ENCODE data around the gene CCDC97. TPM values are rescaled to one million over a fixed set of nuclear protein-coding genes. Genes with fewer than 3 reads are reported as not detected.

CCDC97 gene
- total RNA-seq, 2 donors from 2014 or later: 34.7 to 35.4 TPM

DNA sequence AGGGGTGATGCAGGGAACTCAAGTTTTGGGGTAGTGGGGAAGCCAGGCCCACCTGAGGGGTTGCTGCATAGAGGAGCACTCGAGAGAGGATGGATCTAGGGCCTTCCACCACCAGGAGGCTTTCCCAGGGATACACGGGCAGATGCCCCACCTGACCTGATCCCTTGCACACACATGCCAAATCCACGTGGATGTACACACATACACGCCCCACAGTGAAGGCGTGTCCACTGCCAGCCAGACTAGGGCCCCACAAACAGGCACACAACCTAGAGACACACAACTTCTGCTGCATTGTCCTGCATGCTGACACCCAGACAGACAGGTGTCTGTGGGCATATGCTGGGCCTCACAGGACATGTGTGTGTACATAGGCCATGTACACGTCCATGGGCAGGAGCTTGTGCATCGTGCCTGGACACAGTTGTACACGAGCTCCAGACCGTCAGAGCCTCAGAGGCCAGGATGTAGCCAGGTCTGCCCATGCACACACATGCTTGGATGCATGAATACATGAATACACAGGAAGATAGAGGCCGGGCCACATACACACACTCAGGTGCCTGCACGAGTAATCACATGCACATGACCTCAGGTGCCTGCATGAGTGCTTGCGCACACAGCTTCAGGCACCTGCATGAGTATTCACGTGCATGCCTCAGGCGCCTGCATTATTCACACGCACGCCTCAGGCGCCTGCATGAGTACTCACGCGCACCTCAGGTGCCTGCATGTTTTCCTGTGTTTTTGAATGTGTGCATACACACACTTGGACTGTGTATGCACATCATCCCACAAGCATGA is 8.9 kb downstream of the CCDC97 start:
- DNase-seq: no peak
- H3K36me3 Mint-ChIP-seq (ENCODE audit: low read depth): peaks cover 10% of the 10 kb centered on the region
- peak overlapping the region; percentile 84 for H3K27ac Mint-ChIP-seq
- no peaks in the 10 kb centered on the region for H3K9me3 ChIP-seq (ENCODE audit: control insufficient read depth, low read length, poor library complexity, severe bottlenecking)
- peak; percentile 12 for ATAC-seq
- H3K4me1 Mint-ChIP-seq: peaks cover 32% of the 10 kb centered on the region
- peak overlapping the region; percentile 73 for H3K4me3 Mint-ChIP-seq
- no peaks in the 10 kb centered on the region for H3K27me3 Mint-ChIP-seq

DNA sequence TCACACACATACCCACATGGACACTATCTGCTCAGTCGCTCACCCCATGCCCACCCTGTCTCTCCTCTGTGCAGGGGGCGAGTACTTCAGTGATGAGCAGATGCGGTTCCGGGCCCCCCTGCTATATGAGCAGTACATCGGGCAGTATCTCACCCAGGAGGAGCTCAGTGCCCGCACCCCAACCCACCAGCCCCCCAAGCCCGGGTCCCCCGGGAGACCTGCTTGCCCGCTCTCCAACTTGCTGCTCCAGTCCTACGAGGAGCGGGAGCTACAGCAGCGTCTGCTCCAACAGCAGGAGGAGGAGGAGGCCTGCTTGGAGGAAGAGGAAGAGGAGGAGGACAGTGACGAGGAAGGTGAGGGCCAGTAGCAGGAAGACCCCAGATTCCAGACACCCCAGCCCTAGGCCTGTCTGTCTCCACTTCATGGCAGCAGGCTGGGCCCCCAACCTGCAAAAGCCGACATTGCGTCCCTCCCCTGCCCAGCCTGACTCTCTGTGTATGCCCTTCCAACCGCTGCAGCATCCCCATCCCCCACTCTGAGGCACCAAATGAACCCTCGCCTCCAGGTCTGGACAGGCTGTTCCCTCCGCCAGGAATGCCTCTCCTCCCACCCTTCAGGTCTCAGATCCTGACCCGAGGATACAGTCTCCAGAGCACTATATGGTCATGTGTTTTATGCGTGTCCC is 9.7 kb downstream of the CCDC97 start:
- H3K27ac Mint-ChIP-seq: peak overlapping the region; percentile 60
- peak; percentile 3 for ATAC-seq

DNA sequence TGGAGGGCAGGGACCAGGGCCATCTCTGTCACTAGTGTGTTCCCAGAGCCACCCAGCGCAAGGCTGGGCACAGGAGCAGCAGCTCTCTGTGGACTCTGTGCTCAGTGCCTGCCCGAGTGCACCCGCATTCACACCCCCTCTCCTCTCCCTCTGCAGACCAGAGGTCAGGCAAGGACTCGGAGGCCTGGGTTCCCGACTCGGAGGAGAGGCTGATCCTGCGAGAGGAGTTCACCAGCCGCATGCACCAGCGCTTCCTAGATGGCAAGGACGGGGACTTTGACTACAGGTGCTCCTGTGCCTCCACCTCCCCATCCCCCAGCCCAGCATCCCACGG is 10.2 kb downstream of the CCDC97 start:
- peaks cover 10% of the 10 kb centered on the region for H3K36me3 Mint-ChIP-seq (ENCODE audit: low read depth)
- DNase-seq: no peak
- H3K27me3 Mint-ChIP-seq: no peaks in the 10 kb centered on the region
- no peak for ATAC-seq
- H3K9me3 ChIP-seq (ENCODE audit: control insufficient read depth, low read length, poor library complexity, severe bottlenecking): no peaks in the 10 kb centered on the region
- peak overlapping the region; percentile 60 for H3K27ac Mint-ChIP-seq
- peak overlapping the region; percentile 69 for H3K4me3 Mint-ChIP-seq
- H3K4me1 Mint-ChIP-seq: peaks cover 36% of the 10 kb centered on the region

More for the DNA sequence above, 9.7 kb downstream of the CCDC97 start:
- DNase-seq: no peak
- H3K27me3 Mint-ChIP-seq: no peaks in the 10 kb centered on the region
- H3K4me3 Mint-ChIP-seq: peak overlapping the region; percentile 69
- H3K4me1 Mint-ChIP-seq: peaks cover 33% of the 10 kb centered on the region
- H3K9me3 ChIP-seq (ENCODE audit: control insufficient read depth, low read length, poor library complexity, severe bottlenecking): no peaks in the 10 kb centered on the region
- peaks cover 10% of the 10 kb centered on the region for H3K36me3 Mint-ChIP-seq (ENCODE audit: low read depth)

DNA sequence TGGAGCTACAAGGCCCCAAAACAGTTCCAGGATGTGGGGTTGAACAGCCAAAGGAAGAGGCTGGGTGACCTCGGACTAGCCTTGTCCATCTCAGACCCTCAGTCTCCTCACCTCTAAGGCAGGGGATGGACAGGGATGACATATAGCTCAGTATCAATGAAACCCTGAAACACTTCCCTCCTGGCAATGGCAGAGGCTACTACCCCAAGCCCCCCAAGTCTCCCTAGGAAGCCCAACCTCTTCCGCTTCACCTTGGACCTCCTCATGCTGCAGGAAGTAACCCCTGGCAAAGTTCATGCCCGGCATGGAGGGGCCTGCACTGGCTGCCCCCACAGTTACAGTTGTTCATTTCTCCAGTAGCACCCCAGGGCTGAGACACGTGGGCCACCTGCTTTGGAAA is 10.6 kb downstream of the CCDC97 start:
- H3K4me1 Mint-ChIP-seq: peaks cover 38% of the 10 kb centered on the region
- no peaks in the 10 kb centered on the region for H3K27me3 Mint-ChIP-seq

DNA sequence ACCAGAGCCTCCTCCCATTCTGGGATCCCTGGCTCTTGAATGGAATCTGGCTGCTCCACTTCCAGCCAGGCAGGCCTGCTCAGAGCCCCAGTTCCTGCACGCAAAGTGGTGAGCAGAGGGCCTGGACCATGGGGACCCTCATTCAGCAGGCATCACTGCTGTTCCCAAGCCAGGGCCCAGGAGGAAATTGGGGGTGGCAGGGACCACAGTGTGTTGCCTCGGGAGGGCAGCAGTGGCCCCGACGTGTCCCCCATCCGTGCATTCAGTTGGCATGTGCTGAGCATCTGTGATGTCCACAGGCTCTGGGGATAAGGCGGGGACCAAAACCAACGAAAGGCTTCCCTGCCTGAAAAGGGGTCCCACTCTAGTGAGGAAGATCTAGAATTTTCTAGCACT is 11.2 kb downstream of the CCDC97 start:
- ATAC-seq (no peak), DNase-seq (no peak)
- H3K9me3 ChIP-seq (ENCODE audit: control insufficient read depth, low read length, poor library complexity, severe bottlenecking): no peaks in the 10 kb centered on the region
- Mint-ChIP-seq H3K4me1 (peaks cover 38% of the 10 kb centered on the region), H3K27me3 (no peaks in the 10 kb centered on the region), H3K36me3 (ENCODE audit: low read depth) (peaks cover 12% of the 10 kb centered on the region), H3K27ac (peak overlapping the region; percentile 89), H3K4me3 (peak overlapping the region; percentile 33)

More for the DNA sequence above, 10.6 kb downstream of the CCDC97 start:
- Mint-ChIP-seq H3K4me3 (peak overlapping the region; percentile 58), H3K27ac (peak overlapping the region; percentile 89), H3K36me3 (ENCODE audit: low read depth) (peaks cover 10% of the 10 kb centered on the region)
- DNase-seq: no peak
- no peak for ATAC-seq
- no peaks in the 10 kb centered on the region for H3K9me3 ChIP-seq (ENCODE audit: control insufficient read depth, low read length, poor library complexity, severe bottlenecking)

DNA sequence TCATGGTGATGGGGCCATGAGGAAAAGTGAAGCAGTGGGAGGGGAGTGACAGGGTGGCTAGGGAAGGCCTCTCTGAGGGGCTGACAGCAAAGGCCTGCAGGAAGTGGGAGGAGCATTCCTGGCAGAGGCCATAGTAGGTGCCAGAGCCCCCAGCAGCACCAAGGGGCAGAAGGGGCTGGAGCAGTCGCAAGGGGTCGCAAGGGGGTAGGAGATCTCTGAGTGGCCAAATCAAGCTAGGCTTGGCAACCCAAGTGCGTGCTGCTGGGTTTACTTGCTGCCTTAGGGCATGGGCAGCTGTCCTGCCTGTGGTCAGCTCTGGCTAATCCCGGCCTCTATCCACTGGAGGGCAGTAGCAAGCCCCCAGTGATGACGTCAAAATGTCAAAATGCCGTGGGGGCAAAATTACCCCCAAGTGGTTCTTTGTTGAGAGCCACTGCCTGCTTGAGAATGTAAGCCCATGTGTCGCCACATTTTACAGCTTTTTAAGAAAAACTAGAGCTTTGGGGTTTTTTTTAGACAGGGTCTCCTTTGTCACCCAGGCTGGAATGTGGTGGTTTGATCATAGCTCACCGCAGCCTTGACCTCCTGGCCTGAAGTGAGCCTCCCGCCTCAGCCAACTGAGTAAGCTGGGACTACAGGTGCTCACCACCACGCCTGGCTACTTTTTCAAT is 11.8 kb downstream of the CCDC97 start:
- Mint-ChIP-seq H3K27ac (peak overlapping the region; percentile 89), H3K4me1 (peaks cover 40% of the 10 kb centered on the region), H3K4me3 (peak overlapping the region; percentile 33), H3K27me3 (no peaks in the 10 kb centered on the region), H3K36me3 (ENCODE audit: low read depth) (peaks cover 13% of the 10 kb centered on the region)
- H3K9me3 ChIP-seq (ENCODE audit: control insufficient read depth, low read length, poor library complexity, severe bottlenecking): no peaks in the 10 kb centered on the region
- ATAC-seq (no peak), DNase-seq (no peak)

DNA sequence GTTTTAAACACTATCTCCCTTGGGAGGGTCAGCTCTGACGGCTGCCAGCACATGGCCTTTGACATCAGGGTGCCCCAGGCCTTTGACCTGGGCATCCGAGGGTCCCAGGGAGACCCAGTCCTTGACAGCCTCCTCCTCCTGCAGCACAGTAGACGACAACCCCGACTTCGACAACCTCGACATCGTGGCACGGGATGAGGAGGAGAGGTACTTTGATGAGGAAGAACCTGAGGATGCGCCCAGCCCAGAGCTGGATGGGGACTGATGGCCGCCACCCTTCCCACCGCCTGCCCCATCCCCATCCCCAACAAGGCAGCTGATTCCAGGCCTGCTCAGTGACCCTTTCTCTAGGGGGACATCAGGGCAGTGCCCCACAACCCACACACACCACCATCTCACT is 12.5 kb downstream of the CCDC97 start:
- peak overlapping the region; percentile 86 for H3K27ac Mint-ChIP-seq
- H3K4me3 Mint-ChIP-seq: peak overlapping the region; percentile 70
- H3K9me3 ChIP-seq (ENCODE audit: control insufficient read depth, low read length, poor library complexity, severe bottlenecking): no peaks in the 10 kb centered on the region
- H3K36me3 Mint-ChIP-seq (ENCODE audit: low read depth): peaks cover 12% of the 10 kb centered on the region
- ATAC-seq (no peak), DNase-seq (no peak)
- no peaks in the 10 kb centered on the region for H3K27me3 Mint-ChIP-seq
- H3K4me1 Mint-ChIP-seq: peaks cover 43% of the 10 kb centered on the region

DNA sequence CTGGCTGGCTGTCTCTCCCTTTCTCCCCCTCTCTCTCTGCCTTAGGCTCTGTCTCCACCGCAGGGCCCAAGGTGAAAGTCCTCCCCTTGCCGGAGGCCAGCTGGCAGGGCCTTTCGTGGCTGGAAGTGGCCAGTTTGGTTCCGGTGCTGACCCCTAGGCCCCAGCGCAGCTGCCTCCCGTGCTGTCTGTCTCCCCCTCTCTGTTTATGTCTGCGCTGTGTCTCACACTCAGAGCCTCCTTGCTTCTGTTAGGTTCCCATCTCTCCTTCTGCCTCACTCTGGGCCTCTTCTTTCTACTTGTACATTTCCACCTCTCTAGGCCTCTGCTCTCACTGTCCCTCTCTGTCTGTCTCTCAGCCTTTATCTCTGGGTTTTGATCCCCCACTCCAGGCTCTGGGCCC is 13.1 kb downstream of the CCDC97 start:
- H3K27me3 Mint-ChIP-seq: no peaks in the 10 kb centered on the region
- no peak for DNase-seq
- H3K4me3 Mint-ChIP-seq: peak overlapping the region; percentile 70
- peaks cover 43% of the 10 kb centered on the region for H3K4me1 Mint-ChIP-seq
- H3K9me3 ChIP-seq (ENCODE audit: control insufficient read depth, low read length, poor library complexity, severe bottlenecking): no peaks in the 10 kb centered on the region
- H3K36me3 Mint-ChIP-seq (ENCODE audit: low read depth): peaks cover 12% of the 10 kb centered on the region
- no peak for ATAC-seq
- H3K27ac Mint-ChIP-seq: peak overlapping the region; percentile 86

DNA sequence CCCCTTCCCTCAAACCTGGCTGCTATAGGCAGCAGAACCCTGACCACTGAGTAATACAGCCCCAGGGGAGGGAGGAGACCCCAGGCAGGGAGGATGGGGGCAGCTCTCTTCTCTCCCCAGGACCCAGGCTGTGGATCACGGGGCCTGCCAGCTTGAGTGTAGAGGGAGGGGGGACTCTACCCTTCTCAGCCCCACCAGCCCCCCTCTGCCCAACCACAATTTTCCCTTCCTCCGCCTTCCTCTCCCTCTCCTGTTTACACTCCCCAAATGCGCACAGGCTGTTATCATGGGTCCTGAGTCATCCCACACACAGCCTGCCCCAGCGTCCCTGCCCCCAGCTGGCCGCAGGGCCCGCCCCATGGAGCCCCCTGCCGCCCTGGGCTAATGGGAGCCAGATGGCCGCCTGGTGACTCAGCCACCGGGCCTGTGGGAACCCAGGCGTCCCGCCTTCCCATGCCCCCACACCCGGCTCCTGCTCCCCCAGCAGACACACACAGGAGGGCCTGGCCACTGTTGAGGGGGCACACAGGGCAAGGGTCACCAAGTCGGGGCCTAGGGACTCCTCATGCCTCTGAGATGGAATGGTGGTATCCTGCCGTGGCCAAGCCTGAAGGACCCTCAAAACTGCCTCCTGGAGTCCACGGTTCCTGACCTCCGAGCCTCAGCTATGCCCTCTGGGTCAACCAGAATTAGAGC is 13.6 kb downstream of the CCDC97 start:
- no peak for ATAC-seq
- no peaks in the 10 kb centered on the region for H3K27me3 Mint-ChIP-seq
- H3K4me3 Mint-ChIP-seq: peak overlapping the region; percentile 52
- H3K9me3 ChIP-seq (ENCODE audit: control insufficient read depth, low read length, poor library complexity, severe bottlenecking): no peaks in the 10 kb centered on the region
- H3K27ac Mint-ChIP-seq: peak overlapping the region; percentile 89
- peaks cover 43% of the 10 kb centered on the region for H3K4me1 Mint-ChIP-seq
- H3K36me3 Mint-ChIP-seq (ENCODE audit: low read depth): peaks cover 12% of the 10 kb centered on the region
- no peak for DNase-seq

DNA sequence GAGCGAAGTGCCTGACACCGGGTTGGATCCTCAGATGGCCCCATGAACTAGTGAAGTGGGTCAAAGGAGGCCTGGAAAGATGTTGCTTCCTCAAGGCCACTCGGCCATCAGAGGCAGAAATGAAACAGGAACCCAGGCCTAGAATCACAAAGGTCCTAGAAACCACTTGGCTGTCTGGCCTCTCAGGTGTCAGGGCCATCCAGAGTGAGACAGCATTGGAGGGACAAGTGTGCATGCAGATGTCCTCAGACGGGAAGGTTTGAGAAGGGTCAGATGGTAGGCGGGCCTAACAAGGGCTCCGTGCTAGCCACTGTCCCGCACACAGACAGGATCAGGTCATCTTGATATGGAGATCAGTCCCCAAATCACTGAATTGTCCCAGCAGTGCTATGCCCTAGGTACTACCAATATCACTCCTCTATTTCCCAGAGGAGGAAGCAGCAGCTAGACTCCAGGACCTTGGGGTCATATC is 14.3 kb downstream of the CCDC97 start:
- H3K4me3 Mint-ChIP-seq: no peak overlapping the region
- peaks cover 50% of the 10 kb centered on the region for H3K4me1 Mint-ChIP-seq
- no peak for ATAC-seq
- peak overlapping the region; percentile 89 for H3K27ac Mint-ChIP-seq
- no peaks in the 10 kb centered on the region for H3K27me3 Mint-ChIP-seq
- no peaks in the 10 kb centered on the region for H3K9me3 ChIP-seq (ENCODE audit: control insufficient read depth, low read length, poor library complexity, severe bottlenecking)
- H3K36me3 Mint-ChIP-seq (ENCODE audit: low read depth): peaks cover 16% of the 10 kb centered on the region
- no peak for DNase-seq

DNA sequence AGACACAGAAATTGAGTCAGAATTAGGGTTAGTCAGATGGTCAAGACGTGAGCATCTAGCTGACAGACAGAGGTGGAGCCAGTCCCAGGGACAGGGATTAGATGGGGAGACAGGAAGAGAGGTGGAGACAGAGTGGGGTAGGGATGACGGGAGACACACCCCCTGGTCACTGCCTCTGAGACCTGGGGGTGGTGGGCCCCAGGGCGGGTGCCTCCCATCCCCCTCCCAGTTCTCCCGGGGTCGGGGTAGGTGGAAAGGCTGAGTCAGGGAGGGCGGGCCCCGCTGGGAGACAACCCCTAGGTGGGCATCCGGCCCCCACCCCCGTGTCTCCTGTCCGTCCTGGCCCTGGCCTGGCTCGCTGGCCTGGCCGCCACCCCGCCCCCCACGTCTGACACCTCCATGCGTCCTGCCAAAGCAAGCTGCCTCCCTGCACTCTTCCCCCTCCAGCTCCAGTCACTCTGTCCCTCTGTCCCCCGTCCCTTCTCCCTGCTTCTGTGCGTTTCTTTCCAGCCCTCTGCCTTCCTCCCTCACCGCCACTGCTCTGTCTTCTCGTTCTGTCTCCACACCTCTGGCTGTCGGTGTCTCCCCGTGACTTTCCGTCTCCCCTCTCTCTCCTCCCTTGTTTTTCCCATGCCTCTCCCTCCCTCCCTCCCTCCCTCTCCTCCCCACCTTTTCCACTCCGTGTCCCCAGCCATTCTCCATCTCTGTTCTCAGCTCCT is 15.1 kb downstream of the CCDC97 start:
- H3K36me3 Mint-ChIP-seq (ENCODE audit: low read depth): peaks cover 16% of the 10 kb centered on the region
- DNase-seq: no peak
- H3K9me3 ChIP-seq (ENCODE audit: control insufficient read depth, low read length, poor library complexity, severe bottlenecking): no peaks in the 10 kb centered on the region
- peaks cover 48% of the 10 kb centered on the region for H3K4me1 Mint-ChIP-seq
- no peak for ATAC-seq
- H3K27ac Mint-ChIP-seq: peak overlapping the region; percentile 89
- no peaks in the 10 kb centered on the region for H3K27me3 Mint-ChIP-seq
- peak overlapping the region; percentile 82 for H3K4me3 Mint-ChIP-seq

DNA sequence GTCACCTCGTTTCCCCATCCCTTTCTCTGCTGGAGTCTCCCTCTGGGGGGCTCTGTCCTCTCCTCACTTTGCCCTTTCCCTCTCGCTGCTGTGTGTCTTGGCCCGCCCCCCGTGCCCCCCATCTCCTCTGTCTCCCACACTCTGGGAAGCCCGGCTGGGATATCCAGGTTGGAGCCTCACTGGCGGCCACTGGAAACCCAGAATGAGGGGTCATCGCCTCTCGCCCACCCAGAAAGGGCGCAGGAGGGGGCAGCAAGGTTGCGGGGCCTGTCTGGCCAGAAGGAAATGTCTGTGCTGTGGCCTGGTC is 15.6 kb downstream of the CCDC97 start:
- Mint-ChIP-seq H3K36me3 (ENCODE audit: low read depth) (peaks cover 18% of the 10 kb centered on the region), H3K4me3 (no peak overlapping the region), H3K4me1 (peaks cover 51% of the 10 kb centered on the region), H3K27ac (peak overlapping the region; percentile 89), H3K27me3 (no peaks in the 10 kb centered on the region)
- ATAC-seq (no peak), DNase-seq (no peak)
- H3K9me3 ChIP-seq (ENCODE audit: control insufficient read depth, low read length, poor library complexity, severe bottlenecking): no peaks in the 10 kb centered on the region

All from T-helper 17 cell (primary cell).